SW480 (cell line): ENCODE data around the gene HNF4A.

Experiments used
- DNase-seq: peaks from one replicate; pipeline ENCODE4 v3.0.0-alpha.2; 2016; ENCODE audit warnings: low spot score

HNF4A gene

DNA sequence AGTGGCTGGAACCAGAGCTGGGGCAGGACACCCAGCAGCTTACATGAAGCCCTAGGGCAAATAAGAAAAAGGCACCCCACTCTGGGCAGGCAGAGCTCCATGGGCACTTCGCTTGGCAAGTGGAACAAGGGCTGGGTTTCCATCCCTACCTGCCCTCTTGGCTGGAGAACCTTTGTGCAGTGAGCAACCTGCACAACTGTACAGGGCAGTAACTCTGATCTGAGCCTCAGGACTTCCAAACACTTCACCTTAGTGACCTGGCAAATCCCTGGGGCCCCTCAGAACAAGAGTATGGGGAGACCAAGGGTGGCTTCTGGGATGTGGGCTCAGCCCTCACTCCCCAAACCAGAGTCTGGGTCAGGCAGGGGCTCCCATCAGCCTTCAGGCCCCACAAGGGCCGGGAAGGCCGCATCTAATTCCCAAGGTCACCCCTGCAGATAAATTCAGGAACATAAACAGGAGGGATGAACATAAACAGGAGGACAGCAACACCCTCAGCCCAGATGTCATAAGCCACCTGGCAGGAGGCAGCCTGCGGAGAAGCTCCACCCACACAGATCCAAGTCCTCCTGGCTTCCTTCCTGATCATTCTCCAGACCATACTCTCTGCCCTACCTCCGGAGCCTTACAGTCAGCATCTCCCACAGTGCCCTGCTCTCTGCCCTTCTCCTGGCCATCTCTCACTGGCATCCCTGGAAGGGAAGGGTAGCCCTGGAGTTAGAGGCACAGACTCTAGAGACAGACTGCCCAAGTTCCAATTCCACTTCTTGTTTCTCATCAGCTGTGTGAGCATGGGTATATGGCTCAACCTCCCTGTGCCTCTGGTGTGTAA is 37.5 kb downstream of the HNF4A start:
- DNase-seq = no peak

DNA sequence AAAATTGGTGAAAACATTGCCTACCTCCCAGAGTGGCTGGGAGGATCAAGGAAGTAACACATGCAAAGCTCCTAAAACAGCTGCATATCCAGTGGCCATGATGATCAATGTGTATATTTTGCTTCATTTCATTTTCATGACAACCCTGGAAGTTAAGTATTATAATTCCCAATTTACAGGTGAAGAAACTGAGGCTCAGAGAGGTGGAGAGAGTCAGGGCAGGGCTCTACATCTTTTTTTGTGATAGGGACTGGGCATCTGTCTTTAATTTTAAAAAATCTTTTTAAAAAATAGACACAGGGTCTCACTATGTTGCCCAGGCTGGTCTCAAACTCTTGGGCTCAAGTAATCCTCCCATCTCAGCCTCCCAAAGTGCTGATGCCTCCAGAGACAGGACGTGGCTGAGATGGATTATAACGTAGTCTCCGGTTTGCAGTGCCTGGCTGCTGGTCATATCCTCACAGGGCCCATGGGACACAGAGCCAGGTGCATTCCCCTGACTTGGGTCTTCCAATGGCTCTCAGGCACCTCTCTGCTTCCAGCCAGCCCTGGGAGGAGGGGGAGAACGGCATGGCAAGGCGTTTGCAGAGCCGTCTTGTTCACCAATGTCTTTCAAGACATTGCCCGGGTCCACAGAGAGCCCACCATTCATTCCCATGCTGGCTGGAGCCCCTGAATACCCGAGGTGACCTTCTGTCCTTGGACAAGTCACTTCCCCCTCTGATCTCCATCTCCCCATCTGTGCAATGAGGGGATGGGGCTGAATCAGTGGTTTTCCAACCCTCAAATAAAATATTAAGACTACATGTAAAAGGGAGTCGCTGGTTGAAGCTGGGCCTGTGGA is 38.3 kb downstream of the HNF4A start:
- DNase-seq = no peak

DNA sequence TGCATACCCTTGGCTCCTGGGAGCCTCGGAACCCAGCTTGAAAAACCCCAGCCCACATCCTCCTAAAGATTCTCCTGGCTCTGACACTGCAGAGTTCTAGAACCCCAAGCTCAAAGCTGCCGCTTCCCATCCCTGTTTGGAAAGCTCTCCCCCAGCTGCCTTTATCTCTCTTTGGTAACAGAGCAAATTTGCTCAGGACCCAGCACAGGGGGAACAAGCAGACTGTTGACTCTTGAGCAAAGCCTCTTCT is 38.9 kb downstream of the HNF4A start:
- DNase-seq = no peak

DNA sequence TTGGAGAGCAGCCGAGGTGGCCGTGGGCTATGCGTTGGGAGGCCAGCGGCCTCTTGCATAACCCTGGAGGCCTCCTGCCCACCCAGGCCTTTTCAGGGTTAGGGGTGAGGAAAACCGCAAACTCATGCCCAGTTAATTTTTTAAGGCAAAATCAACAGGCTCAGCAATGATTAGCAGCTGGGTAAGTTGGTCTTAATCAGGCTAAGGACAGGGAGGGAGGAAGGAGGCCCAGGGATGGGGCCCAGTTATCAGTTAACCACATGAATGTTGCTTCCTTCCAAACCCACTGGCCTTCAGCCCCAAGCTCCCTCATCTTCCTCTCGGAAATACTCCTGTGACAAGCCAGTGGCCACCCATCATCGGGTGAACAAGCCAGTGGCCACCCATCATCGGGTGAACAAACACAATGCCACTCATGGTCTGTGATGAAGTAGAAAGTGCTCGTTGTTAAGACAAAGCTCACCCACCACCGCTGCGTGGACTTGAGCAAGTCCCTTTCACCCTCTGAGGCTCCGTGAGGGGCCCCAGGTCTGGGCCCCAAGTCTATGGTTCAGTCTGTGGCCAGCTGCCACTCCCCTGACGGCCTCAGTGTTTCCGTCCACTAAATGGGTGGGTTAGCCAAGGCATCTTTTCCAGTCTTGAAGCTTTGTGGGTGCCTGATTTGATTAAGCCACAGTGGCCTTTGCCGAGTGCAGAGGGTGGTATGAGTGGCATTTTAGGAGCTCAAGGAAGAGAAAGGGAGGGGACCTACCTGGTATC is 39.4 kb downstream of the HNF4A start:
- no peak for DNase-seq

DNA sequence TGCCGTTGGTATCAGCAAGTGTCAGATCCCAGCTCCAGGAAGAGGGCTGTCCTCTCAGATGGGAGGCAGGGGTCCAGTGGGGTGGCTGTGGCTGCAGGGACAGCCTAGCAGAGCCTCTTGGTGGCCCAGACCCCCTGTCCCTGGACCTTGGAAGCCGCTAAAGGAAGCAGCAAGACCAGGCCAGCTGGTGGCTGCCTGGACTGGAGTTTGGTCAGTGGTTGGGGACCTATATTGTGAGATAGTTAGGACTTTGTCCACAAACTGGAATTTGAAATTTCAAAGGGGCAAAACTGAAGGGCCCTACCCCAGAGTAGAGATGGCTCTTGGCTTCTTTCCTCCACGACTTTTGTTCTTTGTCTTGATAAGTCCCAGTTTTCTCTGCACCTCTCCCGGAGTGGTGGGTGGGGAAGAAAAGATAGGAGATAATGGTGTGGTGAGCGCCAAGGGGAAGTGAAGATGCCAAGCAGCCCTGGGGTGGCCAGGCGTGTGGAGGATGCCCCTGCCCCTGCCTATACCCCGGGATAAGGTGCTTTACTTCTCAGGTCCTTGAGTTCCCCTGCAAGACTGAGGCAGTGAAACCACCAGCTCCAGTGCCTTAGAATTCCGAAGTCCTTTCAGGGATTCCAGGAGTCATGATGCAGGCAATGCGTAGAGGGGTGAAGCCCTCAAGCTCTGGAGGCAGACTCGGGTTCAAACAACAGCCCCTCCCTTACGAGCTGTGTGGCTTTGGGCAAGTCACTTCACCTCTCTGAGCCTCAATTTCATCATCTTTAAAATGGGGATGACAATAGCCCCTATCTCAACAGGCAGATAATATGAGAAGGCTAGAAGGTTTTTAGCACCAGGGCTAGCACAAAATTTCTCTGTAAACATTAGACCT is 40.2 kb downstream of the HNF4A start:
- no peak for DNase-seq

DNA sequence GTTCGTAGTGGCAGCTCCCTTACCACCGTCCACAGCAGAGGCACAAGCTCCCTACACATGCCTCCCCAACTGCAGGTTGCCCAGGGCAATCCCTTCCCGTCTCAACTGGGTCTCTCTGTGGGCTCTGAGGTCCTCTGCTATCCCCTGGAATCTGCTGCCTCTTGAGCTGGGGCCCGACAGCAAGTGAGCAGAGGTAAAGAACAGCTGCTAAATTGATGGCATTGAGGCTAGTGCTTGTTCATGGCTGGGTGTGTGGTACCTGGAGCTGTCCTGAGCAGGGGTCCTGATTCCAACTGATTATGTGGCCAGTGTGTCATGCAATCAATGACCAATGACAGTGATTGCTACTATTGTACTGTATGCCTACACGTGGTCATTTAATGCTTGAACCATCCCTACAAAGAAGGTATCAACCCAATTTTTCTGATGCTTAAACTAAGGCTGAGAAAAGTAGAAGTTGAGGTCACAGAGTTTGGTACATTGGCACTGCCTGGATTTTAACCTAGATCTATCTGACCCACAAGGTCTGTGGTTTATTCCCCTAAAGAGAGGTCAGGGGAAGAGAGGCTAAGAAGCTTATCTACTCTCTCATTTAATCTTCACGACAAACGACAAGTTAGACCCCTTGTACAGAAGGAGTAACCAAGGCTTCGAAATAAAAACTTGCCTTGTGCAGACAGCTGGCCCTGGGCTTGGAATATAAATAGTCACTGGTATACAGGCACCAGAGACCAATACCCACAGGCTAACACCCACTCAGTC is 41.1 kb downstream of the HNF4A start:
- no peak for DNase-seq

DNA sequence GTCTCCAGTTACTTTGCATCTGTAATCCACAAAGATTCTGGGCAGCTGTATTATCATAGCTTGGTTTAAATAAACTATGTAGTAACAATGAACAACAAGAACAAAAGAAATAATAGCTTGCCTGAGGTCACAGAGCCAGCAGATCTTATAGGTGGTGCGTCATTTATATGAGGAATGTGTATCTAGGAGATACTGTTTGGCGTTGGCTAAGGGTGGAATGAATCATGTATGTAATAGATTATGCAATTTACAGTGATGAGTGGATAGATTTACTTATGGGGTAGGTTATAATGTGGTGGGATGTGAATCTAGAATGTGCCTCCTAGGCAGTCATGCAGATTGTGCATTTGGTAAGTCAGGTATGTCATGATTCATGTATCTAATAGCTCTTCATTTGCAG is 42.8 kb downstream of the HNF4A start:
- DNase-seq = no peak

DNA sequence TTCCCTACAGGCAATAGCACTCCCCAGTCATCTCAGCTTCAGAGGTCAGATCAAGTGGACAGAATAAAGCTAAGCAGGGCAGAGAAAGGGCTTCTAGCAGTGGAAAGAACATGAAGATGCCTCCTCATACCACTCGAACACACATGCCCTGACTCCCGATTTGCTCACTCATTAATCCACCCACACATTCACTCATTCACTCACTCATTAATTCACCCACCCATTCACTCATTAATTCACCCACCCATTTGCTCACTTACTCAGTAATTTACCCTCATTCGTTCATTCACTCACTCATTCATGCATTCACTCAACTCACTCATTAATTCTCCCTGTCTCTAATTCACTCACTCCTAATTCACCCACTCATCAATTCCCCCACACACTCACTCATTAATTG is 43.9 kb downstream of the HNF4A start:
- no peak for DNase-seq

DNA sequence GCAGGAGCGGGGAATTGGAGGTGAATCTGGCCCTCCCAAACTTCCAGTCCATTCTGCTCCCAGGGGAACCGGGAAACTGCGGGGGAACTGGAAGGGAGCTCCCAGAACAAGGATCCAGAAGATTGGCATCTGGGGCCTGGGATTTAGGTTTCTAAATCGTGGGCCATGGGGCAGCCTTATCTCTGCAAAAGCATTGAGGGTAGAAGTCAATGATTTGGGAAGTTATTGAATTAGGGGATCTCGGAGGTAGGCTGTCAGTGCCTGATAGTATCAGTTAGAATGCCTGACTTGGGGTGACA is 45.1 kb downstream of the HNF4A start:
- DNase-seq = no peak

DNA sequence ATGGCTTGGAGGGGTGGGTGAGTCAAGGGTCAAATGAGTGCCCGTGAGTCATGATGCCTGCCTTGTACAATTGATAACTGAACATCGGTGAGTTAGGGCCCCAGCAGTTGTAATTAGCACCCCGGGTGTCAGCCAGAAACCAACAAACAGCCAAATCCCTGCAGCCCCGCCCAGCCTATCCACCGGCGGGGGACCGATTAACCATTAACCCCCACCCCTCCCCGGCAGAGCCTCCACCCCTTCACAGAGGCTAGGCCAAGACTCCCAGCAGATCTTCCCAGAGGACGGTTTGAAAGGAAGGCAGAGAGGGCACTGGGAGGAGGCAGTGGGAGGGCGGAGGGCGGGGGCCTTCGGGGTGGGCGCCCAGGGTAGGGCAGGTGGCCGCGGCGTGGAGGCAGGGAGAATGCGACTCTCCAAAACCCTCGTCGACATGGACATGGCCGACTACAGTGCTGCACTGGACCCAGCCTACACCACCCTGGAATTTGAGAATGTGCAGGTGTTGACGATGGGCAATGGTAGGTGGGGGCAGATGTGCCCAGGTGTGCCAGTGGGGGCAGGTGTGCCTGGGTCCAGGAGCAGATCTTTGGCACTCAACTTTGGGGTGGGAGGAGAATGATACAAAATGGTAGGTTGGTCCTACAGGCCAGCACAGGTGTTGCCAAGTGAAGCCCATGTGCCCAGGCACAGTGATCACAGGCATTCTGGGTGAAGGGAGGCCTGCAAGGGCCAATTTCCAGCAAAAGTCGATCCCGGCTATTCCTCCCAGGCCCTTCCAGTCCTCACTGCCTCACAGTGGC is 45.7 kb downstream of the HNF4A start:
- DNase-seq = peak; percentile 30

DNA sequence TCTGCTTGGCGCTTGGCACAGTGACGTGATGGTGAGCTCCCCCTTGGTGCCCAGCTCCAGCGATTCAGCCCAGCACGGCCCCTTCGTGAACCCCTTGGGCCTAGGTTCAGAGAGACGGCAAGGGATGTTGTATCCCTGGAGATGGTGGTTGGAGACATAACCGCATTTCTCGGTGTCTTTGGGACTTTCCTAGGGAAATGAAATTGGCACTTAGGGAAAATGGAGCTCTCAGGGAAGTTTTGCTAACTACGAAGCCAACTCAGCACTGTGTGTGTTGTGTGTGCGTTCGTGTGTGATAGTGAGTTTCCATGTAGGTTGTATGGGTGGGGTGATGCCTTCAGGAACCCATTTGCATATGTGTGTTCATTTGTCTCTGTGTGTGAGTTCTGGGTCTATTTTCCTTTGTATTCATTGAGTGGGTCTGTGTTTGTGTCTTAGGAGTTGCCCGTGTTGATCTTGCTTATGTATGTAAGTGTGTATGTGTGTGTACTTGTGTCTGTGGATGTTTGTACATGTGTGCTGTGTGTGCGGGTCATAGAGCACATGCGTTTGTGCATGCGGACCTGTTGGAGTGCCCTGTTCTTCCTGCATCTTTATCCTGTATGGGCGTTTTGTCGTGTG is 46.4 kb downstream of the HNF4A start:
- DNase-seq = no peak

DNA sequence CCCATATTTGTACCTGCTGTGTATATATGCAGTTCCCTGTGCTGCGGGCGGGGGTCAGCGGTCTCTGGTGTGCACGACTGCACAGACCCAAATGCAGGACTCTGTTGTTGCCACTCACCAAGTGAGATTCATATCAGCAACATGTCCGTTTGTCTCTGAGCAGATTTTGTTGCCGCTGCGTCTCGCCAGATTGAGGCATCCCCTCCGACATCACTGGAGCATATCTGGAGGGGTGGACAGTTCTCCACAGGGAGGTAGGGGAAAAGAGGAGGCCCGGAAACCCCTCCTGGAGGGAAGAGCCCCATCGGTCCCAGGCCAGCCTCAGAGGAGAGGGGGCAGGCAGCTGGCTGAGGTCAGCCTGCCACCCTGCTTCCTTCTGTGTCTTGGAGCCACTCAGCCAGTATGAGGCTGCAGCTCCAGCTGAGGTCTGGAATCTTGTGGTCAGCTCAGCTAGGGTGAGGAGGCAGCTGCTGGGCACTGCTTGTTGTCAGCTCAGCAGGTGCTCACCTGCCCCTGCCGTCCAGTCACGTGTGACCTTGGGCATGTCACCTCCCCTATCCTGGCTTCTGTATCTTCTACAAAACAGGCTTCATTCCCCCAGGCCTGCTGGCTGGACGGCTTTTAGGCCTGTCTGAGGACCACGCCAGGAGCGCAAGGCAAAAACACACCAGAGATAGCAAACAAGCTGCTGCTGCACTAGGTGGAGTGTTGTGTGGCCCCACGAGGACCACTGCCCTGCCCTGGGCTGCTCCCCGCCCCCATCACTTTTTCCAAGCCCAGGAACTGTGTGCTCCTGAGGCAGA is 47.1 kb downstream of the HNF4A start:
- no peak for DNase-seq

DNA sequence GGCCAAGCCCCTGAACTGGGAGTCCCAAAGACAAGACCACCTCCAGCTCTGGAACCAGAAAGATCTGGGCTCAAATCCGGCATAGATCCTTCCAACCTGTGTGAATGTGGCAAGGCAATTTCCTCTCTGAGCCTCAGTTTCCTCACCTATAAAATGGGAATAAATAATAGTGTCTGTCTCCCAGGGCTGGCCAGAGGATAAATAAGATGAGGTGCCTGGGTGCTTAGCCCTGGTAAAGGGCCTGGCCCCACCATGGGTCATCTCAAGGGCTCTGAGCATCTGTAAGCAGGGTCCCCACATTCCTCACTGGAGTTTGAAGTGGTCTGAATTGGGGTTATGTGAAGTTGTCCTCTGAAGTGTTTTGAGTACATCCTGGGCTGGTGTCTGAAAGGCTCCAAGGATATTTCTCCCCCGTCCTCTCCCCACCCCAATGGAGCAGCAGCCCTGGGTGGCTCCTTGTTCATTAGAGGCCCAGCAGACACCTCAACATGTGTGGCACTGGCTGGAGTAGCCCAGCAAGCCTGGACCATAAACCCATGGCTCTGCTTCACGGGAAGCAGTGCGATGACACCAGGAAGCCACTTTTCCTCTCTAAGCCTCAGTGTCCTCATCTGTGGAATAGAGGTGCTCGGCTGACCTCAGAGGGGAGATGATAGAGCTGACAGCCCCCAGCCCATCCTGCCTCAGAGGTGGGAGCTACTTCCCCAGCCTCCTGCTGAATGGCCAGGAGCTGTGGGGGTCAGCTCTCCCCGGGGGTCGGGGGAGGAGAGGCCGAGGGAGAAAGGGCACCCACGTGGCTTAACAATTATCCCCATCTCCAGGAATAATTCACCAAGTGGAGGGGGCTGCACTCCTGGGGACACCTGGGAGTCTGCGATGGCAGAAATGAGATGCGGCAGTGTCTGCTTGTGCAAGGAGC is 48.0 kb downstream of the HNF4A start:
- DNase-seq = no peak

DNA sequence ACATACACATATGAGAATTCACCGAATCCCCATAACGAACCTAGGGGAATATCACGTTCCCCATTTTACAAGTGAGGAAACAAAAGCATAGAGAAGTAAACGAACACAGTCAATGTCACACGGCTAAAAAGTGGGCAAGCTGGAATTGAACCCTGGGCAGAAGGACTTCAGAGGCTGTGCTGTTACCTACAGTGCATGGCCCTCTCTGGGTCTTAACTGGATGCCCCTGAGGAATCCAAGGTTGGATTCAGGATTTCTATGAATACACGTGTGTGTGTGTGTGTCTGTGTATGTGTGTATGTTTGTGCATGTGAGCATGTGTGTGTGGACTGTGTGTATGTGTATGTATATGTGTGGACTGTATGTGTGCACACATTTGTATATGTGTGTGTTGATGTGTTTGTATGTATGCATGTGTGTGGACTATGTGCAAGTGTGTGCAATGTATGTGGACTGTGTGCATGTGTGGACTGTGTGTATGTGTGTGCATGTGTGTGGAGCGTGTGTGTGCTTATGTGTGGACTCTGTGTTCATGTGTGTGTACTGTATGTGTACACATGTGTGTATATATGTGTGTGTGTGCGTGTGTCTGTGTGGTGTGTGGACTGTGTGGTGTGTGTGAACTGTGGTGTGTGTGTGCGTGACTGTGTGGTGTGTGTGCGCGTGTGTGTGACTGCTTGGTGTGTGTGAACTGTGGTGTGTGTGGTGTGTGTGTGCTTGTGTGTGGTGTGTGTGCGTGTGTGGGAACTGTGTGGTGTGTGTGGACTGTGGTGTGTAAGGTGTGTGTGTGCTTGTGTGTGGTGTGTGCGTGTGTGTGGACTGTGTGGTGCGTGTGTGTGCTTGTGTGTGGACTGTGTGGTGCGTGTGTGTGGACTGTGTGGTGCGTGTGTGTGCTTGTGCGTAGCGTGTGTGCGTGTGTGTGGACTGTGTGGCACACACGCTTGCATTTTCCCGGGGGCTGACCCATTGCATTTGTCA is 49.0 kb downstream of the HNF4A start:
- no peak for DNase-seq

DNA sequence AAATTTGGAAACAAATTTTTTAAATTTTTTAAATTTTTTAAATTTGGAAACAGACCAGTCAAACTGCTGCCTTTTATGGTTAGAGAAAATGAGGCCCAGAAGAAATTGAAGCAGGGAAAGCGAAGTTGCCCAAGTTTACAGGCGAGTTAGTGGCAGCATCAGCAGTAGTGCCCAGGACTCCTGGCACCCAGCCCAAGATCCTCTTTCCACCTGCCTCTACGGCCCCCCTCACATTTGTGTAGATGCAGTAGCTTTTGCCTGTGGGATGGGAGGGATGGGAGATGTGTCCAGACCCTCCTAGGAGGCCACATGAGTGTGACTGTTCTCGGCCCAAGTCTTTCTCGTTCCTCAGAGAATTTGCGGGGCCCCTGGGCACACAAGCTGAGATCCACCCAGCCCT is 49.8 kb downstream of the HNF4A start:
- DNase-seq = no peak

DNA sequence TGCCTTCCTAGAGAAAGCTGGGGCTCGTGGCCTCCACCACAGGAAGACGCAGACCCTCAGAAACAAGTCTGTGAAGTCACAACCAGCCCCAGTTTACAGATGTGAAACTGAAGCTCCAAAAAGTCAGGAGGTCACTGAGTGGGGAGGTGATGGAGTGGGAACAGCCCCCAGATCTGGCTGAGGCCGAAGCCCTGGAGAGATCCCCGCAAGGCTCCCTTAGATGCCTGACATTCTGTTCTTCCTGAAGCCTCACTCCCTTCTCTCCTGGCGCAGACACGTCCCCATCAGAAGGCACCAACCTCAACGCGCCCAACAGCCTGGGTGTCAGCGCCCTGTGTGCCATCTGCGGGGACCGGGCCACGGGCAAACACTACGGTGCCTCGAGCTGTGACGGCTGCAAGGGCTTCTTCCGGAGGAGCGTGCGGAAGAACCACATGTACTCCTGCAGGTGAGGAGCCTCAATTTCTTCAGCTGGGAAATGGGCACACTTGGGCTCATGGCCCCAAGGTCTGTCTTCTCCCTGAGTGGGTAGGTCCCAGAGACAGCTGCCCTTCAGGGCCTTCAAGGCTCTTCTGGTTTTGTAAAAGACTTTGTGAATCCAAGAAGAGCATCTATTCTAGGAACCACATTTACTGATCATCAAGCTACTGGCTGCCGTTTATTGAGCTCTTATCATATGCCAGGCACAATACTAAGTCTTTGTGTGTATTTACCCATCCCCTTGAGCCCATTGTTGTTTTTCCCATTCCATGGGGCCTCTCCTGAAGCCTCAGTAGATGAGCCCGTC is 50.5 kb downstream of the HNF4A start:
- DNase-seq = no peak
